RWPE2 (cell line): ENCODE results near the gene TMEM185A.

ENCODE experiments used
- ATAC-seq: fragments of 200-7000 bp; cut with Tn5 transposase; 3 replicates; pipeline ENCODE4 v1.9.1; 2021; ENCODE audit warnings: low read depth
- DNase-seq: peaks from one replicate; pipeline ENCODE4 v3.0.0-alpha.2; 2020; ENCODE audit warnings: low spot score
- H3K27ac ChIP-seq: fragments of 450-650 bp; 2 replicates; pipeline ENCODE4 v1.5.1; 2017; ENCODE audit warnings: mild to moderate bottlenecking; ENCODE audit not compliant: poor library complexity, severe bottlenecking
- H3K27me3 ChIP-seq: fragments of 250-450 bp; sonication (Bioruptor Pico); 2 replicates; pipeline ENCODE4 v1.5.1; 2021; ENCODE audit warnings: mild to moderate bottlenecking, moderate library complexity; ENCODE audit not compliant: insufficient read depth, poor library complexity, severe bottlenecking
- H3K36me3 ChIP-seq: fragments of 250-450 bp; sonication (Bioruptor Pico); 2 replicates; pipeline ENCODE4 v1.5.1; 2020; ENCODE audit warnings: low read depth, mild to moderate bottlenecking, moderate library complexity
- H3K4me1 ChIP-seq: fragments of 250-450 bp; sonication (Bioruptor Pico); 2 replicates; pipeline ENCODE4 v1.5.1; 2021; ENCODE audit warnings: mild to moderate bottlenecking, moderate library complexity; ENCODE audit not compliant: insufficient read depth, poor library complexity, severe bottlenecking
- H3K4me3 ChIP-seq: fragments of 250-450 bp; sonication (Bioruptor Pico); 2 replicates; pipeline ENCODE4 v1.5.1; 2021; ENCODE audit warnings: mild to moderate bottlenecking, moderate library complexity; ENCODE audit not compliant: severe bottlenecking
- H3K9me3 ChIP-seq: fragments of 250-450 bp; sonication (Bioruptor Pico); 2 replicates; pipeline ENCODE4 v1.5.1; 2021; ENCODE audit warnings: mild to moderate bottlenecking, moderate library complexity; ENCODE audit not compliant: severe bottlenecking
- TF ChIP-seq, protein P1 (sequence below): fragments of 450-650 bp; IDR thresholded peaks from one replicate; pipeline ENCODE4 v1.5.1; 2017; ENCODE audit warnings: mild to moderate bottlenecking, moderate library complexity; ENCODE audit not compliant: poor library complexity, severe bottlenecking

TMEM185A gene

DNA sequence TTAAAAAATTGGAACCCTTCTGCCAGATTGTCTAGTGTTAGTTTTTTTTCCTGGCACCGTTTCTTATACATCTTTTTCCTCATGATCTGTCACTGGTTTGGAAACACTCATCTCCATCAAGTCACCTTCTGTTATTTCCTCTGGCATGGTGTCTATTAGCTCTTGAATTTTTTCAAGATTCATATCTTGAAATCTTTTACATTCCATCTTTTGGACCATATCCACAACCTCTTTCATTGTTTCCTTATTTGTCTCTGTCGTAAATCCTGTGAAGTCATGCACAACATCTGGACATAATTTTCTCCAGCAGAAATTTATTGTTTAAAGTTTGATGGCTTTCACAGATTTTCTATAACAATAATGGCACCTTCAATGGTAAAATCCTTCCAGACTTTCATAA lies 10.2 kb upstream of the TMEM185A start:
- H3K4me3 ChIP-seq: no peak overlapping the region
- no peaks in the 10 kb centered on the region for H3K9me3 ChIP-seq
- H3K4me1 ChIP-seq: no peaks in the 10 kb centered on the region
- no peaks in the 10 kb centered on the region for H3K27me3 ChIP-seq
- DNase-seq (no peak), ATAC-seq (no peak)
- no peaks in the 10 kb centered on the region for H3K36me3 ChIP-seq
- TF ChIP-seq, protein P1, sequence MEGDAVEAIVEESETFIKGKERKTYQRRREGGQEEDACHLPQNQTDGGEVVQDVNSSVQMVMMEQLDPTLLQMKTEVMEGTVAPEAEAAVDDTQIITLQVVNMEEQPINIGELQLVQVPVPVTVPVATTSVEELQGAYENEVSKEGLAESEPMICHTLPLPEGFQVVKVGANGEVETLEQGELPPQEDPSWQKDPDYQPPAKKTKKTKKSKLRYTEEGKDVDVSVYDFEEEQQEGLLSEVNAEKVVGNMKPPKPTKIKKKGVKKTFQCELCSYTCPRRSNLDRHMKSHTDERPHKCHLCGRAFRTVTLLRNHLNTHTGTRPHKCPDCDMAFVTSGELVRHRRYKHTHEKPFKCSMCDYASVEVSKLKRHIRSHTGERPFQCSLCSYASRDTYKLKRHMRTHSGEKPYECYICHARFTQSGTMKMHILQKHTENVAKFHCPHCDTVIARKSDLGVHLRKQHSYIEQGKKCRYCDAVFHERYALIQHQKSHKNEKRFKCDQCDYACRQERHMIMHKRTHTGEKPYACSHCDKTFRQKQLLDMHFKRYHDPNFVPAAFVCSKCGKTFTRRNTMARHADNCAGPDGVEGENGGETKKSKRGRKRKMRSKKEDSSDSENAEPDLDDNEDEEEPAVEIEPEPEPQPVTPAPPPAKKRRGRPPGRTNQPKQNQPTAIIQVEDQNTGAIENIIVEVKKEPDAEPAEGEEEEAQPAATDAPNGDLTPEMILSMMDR: no peak
- H3K27ac ChIP-seq: no peak overlapping the region

DNA sequence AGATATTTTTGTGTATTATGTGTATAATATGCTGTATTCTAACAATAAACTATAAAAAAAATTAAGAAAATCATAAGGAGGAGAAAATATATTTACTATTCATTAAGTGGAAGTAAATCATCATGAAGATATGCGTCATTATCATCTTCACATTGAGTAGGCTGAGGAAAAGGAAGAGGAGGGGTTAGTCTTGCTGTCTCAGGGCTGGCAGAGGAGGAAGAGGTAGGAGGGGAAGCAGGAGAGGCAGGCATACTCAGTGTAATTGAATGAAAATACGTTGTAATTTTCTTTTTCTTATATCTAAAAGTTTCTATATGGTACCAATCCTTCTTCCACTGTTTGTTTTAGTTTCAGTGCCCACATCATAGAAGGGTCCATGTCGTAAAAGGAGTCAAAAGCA lies 9.8 kb upstream of the TMEM185A start:
- DNase-seq: no peak
- Histone ChIP-seq H3K27me3 (no peaks in the 10 kb centered on the region), H3K4me3 (no peak overlapping the region), H3K4me1 (no peaks in the 10 kb centered on the region), H3K36me3 (no peaks in the 10 kb centered on the region), H3K27ac (no peak overlapping the region), H3K9me3 (no peaks in the 10 kb centered on the region)
- TF ChIP-seq, protein P1: no peak
- no peak for ATAC-seq

DNA sequence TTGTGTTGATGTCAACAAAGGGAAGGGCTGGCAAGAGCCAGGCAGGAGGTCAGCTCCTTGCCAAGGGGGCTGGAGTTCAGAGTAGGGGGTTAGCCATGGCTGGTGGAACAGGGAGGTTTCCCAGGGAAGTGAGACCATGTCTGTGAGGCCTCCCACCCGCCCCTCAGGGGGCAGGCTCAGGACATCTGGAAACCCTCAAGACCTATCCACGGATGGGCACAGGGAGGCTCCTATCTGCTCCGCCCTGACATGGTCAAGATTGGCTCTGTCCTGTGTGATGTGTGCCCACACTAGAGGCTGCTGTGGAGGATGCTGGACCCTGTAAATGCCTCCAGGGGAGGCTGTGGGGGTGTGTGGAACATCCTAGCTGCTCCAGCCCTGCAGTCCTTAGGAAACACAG lies 8.0 kb upstream of the TMEM185A start:
- TF ChIP-seq, protein P1: no peak
- Histone ChIP-seq H3K27me3 (no peaks in the 10 kb centered on the region), H3K4me3 (no peak overlapping the region), H3K27ac (no peak overlapping the region), H3K36me3 (no peaks in the 10 kb centered on the region), H3K9me3 (no peaks in the 10 kb centered on the region), H3K4me1 (no peaks in the 10 kb centered on the region)
- ATAC-seq: no peak
- DNase-seq: no peak

DNA sequence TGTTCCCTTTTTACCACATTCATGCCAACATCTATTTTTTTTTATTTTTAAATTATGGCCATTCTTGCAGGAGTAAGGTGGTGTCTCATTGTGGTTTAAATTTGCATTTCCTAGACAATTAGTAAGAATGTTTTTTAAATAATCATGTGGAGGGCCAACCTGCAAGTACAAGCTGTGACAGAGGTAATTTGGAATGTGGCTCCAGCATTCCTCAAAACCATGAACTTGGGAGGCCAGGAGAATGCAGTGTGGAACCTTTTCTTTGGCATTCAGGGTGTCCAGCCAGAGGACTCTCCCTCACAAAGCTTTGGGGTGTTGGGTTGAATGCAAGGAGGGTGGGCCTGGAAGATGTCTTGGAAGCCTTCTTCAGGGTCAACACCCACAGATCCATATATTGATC lies 7.3 kb upstream of the TMEM185A start:
- Histone ChIP-seq H3K4me3 (no peak overlapping the region), H3K36me3 (no peaks in the 10 kb centered on the region), H3K4me1 (no peaks in the 10 kb centered on the region), H3K27ac (no peak overlapping the region), H3K9me3 (no peaks in the 10 kb centered on the region), H3K27me3 (no peaks in the 10 kb centered on the region)
- DNase-seq (no peak), ATAC-seq (no peak)
- TF ChIP-seq, protein P1: no peak

DNA sequence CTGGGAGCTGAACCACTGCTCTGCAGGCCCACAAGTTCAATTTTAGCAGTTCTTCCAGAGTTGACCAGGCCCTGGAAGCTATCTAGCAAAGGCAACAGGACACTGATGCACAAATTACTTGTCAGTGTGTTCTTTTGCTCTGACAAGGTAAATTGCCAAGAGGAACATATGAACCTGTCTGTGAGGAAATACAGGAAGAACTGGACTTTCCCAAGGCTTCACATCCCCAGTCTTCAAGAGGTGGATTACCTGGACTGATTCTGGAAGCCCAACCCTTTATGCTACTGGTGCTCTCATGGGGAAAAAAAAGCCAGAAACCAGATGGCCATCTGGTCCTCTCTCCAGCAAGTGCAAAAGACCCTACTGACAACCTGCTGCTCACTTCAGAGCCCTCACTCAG lies 1.9 kb upstream of the TMEM185A start:
- Histone ChIP-seq H3K36me3 (no peaks in the 10 kb centered on the region), H3K9me3 (no peaks in the 10 kb centered on the region), H3K4me1 (peaks cover 4% of the 10 kb centered on the region), H3K27ac (no peak overlapping the region), H3K4me3 (no peak overlapping the region), H3K27me3 (no peaks in the 10 kb centered on the region)
- ATAC-seq: no peak
- DNase-seq: no peak
- TF ChIP-seq, protein P1: no peak
